Hematopoietic multipotent progenitor cell (in vitro differentiated cells): ENCODE data around the gene PCDH9. TPM values are rescaled to one million over a fixed set of nuclear protein-coding genes. Genes with fewer than 3 reads are reported as not detected.

Source experiments
- DNase-seq, 3 donors: peaks; one replicate each; pipeline ENCODE4 v3.0.0-alpha.2; 2011 to 2015; ENCODE audit warnings: low read depth in 2 of 3, low spot score in 2 of 3
- total RNA-seq: library from RNA; depleted of rRNA; stranded (reverse); fragments of >200 nt; gene quantifications from one replicate; pipeline ENCODE4 v1.2.3, GENCODE V29; 2012

PCDH9 gene
- total RNA-seq, 1 donor: 14.8 TPM

GRCh38 chr13:67226696-67227095 is 3.4 kb downstream of the PCDH9 start:
- no peak for DNase-seq

- no peak for DNase-seq
These were observed 4.6 kb downstream of the PCDH9 start for GRCh38 chr13:67225252-67226159.

GRCh38 chr13:67224148-67224846 is 5.8 kb downstream of the PCDH9 start:
- peak in 2 of 3 donors; percentile 78 to 88 for DNase-seq

GRCh38 chr13:67223742-67224141 is 6.4 kb downstream of the PCDH9 start:
- no peak for DNase-seq

- DNase-seq: no peak
These were observed 7.1 kb downstream of the PCDH9 start for GRCh38 chr13:67223024-67223423.

GRCh38 chr13:67221630-67222226 is 8.4 kb downstream of the PCDH9 start:
- no peak for DNase-seq

- DNase-seq: no peak
These were observed 11.0 kb downstream of the PCDH9 start for GRCh38 chr13:67219113-67219512.

GRCh38 chr13:67217880-67218279 is 12.3 kb downstream of the PCDH9 start:
- no peak for DNase-seq

GRCh38 chr13:67216864-67217263 is 13.3 kb downstream of the PCDH9 start:
- DNase-seq: no peak

GRCh38 chr13:67210208-67210607 is 19.9 kb downstream of the PCDH9 start:
- no peak for DNase-seq

GRCh38 chr13:67208552-67208951 is 21.6 kb downstream of the PCDH9 start:
- DNase-seq: no peak

GRCh38 chr13:67204764-67205163 is 25.4 kb downstream of the PCDH9 start:
- DNase-seq: peak in 1 of 3 donors; percentile 28

- no peak for DNase-seq
These were observed 29.5 kb downstream of the PCDH9 start for GRCh38 chr13:67200605-67201004.

GRCh38 chr13:67200183-67200582 is 30.0 kb downstream of the PCDH9 start:
- DNase-seq: no peak

- no peak for DNase-seq
These were observed 32.4 kb downstream of the PCDH9 start for GRCh38 chr13:67197704-67198103.

- DNase-seq: no peak
These were observed 36.2 kb downstream of the PCDH9 start for GRCh38 chr13:67193979-67194378.

GRCh38 chr13:67192751-67193150 is 37.4 kb downstream of the PCDH9 start:
- DNase-seq: no peak

GRCh38 chr13:67186995-67187569 is 43.1 kb downstream of the PCDH9 start:
- DNase-seq: no peak

- DNase-seq: no peak
These were observed 45.9 kb downstream of the PCDH9 start for GRCh38 chr13:67184247-67184646.

GRCh38 chr13:67183151-67183550 is 47.0 kb downstream of the PCDH9 start:
- peak in 1 of 3 donors; percentile 32 for DNase-seq

GRCh38 chr13:67175836-67176459 is 54.2 kb downstream of the PCDH9 start:
- DNase-seq: no peak
